Adrenal gland (tissue), 5 donors: ENCODE measurements around the gene TM7SF2.

Source experiments
- CTCF ChIP-seq, 6 experiments: fragments of 450-650 bp in 4 of 6; fragments of 200-600 bp in 2 of 6; sonication (generic) in 1 of 6; IDR thresholded peaks; 1 replicate in 5 of 6; 2 replicates in 1 of 6; pipeline versions ENCODE4 v1.5.1 to v1.8.0; 2016 to 2021; ENCODE audit warnings: antibody characterized with exemption in 6 of 6, mild to moderate bottlenecking in 2 of 6, moderate library complexity in 1 of 6
- POLR2A ChIP-seq, 2 donors: fragments of 450-650 bp; IDR thresholded peaks; one replicate each; pipeline ENCODE4 v1.6.1; 2017; ENCODE audit warnings: antibody characterized with exemption in 2 of 2, mild to moderate bottlenecking in 2 of 2, moderate library complexity in 1 of 2
- donor health status: DM: no; HTN: no; CAD: no.

DNA sequence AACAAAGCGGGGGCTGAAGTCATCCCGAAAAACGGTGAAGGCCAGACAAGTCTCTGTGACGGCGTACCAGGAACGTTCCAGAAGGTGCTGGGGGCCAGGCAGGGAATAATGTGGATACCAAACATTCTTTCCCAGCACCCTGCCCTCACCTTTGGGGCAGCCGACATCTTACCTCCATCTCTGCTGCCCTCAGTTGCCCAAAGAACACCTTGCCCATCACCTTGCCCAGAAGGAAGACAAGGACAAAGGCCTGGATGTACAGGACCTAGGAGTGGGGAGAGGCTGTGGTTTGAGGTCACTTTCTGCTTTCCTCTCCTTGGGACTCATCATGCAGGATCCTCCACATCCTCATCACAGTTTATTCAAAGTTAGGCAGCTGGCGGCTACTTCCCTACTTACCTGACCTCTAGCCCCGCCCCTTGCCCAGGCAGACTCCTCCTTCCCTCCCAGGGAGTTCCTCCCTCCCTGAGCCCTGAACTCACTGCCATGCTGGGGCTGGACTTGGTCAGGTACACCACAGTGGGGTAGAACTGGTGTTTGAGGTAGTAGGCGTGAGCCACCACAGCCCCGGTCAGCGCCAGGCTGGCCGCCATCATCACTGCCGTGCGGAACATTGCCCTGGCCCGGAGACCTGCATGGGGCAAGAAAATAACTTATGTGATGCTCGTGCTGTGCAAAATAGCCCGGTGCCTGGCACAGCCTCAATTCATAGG is 21.5 kb downstream of the TM7SF2 start:
- no peak for TF ChIP-seq CTCF (IDR thresholded peaks at IDR 0.05)
- no peak for TF ChIP-seq POLR2A (IDR thresholded peaks at IDR 0.05)
